Glomerular endothelial cell (primary cell): Measurements from ENCODE around the gene NEK10. TPM values are rescaled to one million over a fixed set of nuclear protein-coding genes. Genes with fewer than 3 reads are reported as not detected.

Experiments
- DNase-seq: peaks from one replicate; pipeline ENCODE4 v3.0.0-alpha.2; 2011; ENCODE audit warnings: low read depth, low spot score; ENCODE audit errors: extremely low read depth
- total RNA-seq: library from RNA; depleted of rRNA; stranded (reverse); fragments of >200 nt; gene quantifications from 2 replicates; pipeline ENCODE4 v1.2.3, GENCODE V29; 2015

The NEK10 gene
- total RNA-seq, 1 donor from 2014 or later, result 8.5 TPM

GRCh38 chr3:27076815-27077630, 292.2 kb downstream of the NEK10 start:
- DNase-seq, result no peak

GRCh38 chr3:27074914-27075313, 294.3 kb downstream of the NEK10 start:
- no peak for DNase-seq

- DNase-seq, result no peak
Observed at GRCh38 chr3:27073912-27074311, 295.3 kb downstream of the NEK10 start.

- DNase-seq, result no peak
Observed at GRCh38 chr3:27072810-27073651, 296.2 kb downstream of the NEK10 start.

GRCh38 chr3:27060336-27060735, 308.8 kb downstream of the NEK10 start:
- no peak for DNase-seq

Other genes with a start within 250 kb of the NEK10 start
- gene SLC4A7, start 115.0 kb upstream of the NEK10 start, total RNA-seq, result 65.0 and 84.8 TPM in 2 replicates